GM12878 (cell line): ENCODE results near the gene GET3. TPM values are rescaled to one million over a fixed set of nuclear protein-coding genes. Genes with fewer than 3 reads are reported as not detected.

ENCODE experiments used
- DPF2 ChIP-seq: fragments of 450-650 bp; IDR thresholded peaks from 2 replicates; pipeline ENCODE4 v1.6.1; 2017; ENCODE audit warnings: mild to moderate bottlenecking
- FOS ChIP-seq: IDR thresholded peaks from 3 replicates; pipeline ENCODE4 v1.6.1; 2011; ENCODE audit warnings: borderline replicate concordance; ENCODE audit not compliant: insufficient read length; ENCODE audit errors: extremely low read depth
- RELB ChIP-seq: fragments of 450-650 bp; IDR thresholded peaks from 2 replicates; pipeline ENCODE4 v1.6.1; 2017; ENCODE audit warnings: low read depth, mild to moderate bottlenecking, moderate library complexity
- SRF ChIP-seq, 2 experiments: IDR thresholded peaks; 2 replicates each; pipeline ENCODE4 v1.6.1; 2011; ENCODE audit warnings: low read depth in 2 of 2, low read length in 2 of 2, mild to moderate bottlenecking in 1 of 2, moderate library complexity in 1 of 2
- SUPT20H ChIP-seq: IDR thresholded peaks from 2 replicates; pipeline ENCODE4 v1.6.1; 2011; ENCODE audit warnings: low read depth, mild to moderate bottlenecking, low read length, moderate library complexity, borderline replicate concordance; ENCODE audit not compliant: control insufficient read depth
- YBX1 ChIP-seq: fragments of 450-650 bp; IDR thresholded peaks from 2 replicates; pipeline ENCODE4 v1.6.1; 2016; ENCODE audit warnings: antibody characterized with exemption
- ZNF217 ChIP-seq: fragments of 450-650 bp; IDR thresholded peaks from 2 replicates; pipeline ENCODE4 v1.6.1; 2017; ENCODE audit warnings: antibody characterized with exemption, mild to moderate bottlenecking
- ZNF687 ChIP-seq: fragments of 450-650 bp; IDR thresholded peaks from 2 replicates; pipeline ENCODE4 v1.6.1; 2017; ENCODE audit warnings: mild to moderate bottlenecking, moderate library complexity
- polyA plus RNA-seq, 11 experiments: library from polyadenylated mRNA; depleted of rRNA in 4 of 11; unstranded in 6 of 11; stranded (reverse) in 5 of 11; fragments of >200 nt; fragmentation: Nextera tagmentation in 4 of 11; fragmentation: Illumina TruSeq in 1 of 11; extraction: Ambion mirVana in 4 of 11; extraction: Trizol in 1 of 11; gene quantifications; 1 replicate in 1 of 11; 2 replicates in 10 of 11; pipeline versions ENCODE4 v1.2.1 to v1.2.3, GENCODE V29; 2011 to 2016; ENCODE audit warnings: inconsistent platforms in 2 of 11, missing spikeins in 2 of 11, low read depth in 1 of 11
- total RNA-seq, 4 experiments: library from RNA; depleted of rRNA in 3 of 4; stranded (reverse); fragments of >200 nt in 3 of 4; fragmentation: Illumina TruSeq in 1 of 4; extraction: Trizol in 1 of 4; gene quantifications; 2 replicates each; pipeline versions ENCODE4 v1.2.1 to v1.2.3, GENCODE V29; 2013 to 2021
- TF ChIP-seq, protein P1 (sequence below): fragments of 450-650 bp; IDR thresholded peaks from 2 replicates; pipeline ENCODE4 v1.6.1; 2016; ENCODE audit warnings: mild to moderate bottlenecking
- TF ChIP-seq, protein P2 (sequence below): IDR thresholded peaks from 2 replicates; pipeline ENCODE4 v1.6.1; 2012; ENCODE audit warnings: mild to moderate bottlenecking, low read depth, low read length
- TF ChIP-seq, protein P3 (sequence below): fragments of 150-350 bp; IDR thresholded peaks from 2 replicates; pipeline ENCODE4 v1.6.1; 2016; ENCODE audit warnings: low read depth, low read length

The GET3 gene
- total and polyA plus RNA-seq, 10 of the 15 experiments (the other 5 are each of a cell fraction or from before 2014, with no cell fraction given): 14.5 to 144 (median 97.2) TPM

DNA sequence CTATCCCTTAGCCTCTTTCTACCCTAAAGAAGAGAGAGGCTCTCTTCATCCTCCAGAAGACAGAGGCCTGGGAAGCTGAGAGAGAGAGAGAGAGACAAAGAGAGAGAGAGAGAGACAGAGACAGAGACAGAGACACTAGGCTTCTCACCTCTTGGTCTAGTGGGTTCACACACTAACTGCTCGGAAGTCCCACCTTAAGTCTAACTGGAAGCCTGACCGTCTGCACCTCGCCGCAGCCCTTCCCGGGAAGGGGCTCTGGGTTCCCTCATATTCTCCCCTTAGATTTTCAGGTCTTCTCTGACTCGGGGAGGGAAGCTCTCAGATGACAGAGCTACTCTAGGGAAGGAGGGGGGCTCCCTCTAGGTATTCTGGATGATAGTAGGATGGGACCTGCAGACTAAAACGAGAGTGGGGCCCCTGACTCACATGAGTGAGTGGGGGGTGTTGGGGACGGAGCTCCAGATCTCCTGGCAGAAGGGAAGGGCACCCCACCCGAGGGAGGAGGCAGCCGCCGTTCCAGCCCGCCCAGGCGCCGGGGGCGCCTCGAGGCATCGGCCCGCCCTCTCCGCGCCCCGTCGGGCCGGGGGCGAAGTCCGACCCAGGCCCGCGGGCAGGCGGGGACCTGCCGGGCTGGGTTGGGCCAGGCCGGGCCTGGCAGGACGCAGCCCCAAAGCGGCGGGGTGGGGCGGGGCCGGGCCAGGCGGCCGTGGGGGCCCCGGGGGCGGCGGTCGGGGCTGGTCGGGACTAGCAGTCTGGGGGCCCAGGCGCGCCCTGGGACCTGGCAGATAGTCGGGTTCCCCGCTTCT, 52.0 kb downstream of the GET3 start (continued):
- peak; percentile 28; the same call in 1 of the 2 replicates for TF ChIP-seq ZNF687
- no peak for TF ChIP-seq FOS
- TF ChIP-seq RELB: peak; percentile 4; the same call in 1 of the 2 replicates
- TF ChIP-seq SRF (IDR thresholded peaks at IDR 0.05; ENCODE audit: low read depth in 2 of 2, low read length in 2 of 2): no peak
- TF ChIP-seq, protein P1, sequence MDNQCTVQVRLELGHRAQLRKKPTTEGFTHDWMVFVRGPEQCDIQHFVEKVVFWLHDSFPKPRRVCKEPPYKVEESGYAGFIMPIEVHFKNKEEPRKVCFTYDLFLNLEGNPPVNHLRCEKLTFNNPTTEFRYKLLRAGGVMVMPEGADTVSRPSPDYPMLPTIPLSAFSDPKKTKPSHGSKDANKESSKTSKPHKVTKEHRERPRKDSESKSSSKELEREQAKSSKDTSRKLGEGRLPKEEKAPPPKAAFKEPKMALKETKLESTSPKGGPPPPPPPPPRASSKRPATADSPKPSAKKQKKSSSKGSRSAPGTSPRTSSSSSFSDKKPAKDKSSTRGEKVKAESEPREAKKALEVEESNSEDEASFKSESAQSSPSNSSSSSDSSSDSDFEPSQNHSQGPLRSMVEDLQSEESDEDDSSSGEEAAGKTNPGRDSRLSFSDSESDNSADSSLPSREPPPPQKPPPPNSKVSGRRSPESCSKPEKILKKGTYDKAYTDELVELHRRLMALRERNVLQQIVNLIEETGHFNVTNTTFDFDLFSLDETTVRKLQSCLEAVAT: peak; percentile 96
- TF ChIP-seq DPF2: peak; percentile 15
- TF ChIP-seq, protein P2, sequence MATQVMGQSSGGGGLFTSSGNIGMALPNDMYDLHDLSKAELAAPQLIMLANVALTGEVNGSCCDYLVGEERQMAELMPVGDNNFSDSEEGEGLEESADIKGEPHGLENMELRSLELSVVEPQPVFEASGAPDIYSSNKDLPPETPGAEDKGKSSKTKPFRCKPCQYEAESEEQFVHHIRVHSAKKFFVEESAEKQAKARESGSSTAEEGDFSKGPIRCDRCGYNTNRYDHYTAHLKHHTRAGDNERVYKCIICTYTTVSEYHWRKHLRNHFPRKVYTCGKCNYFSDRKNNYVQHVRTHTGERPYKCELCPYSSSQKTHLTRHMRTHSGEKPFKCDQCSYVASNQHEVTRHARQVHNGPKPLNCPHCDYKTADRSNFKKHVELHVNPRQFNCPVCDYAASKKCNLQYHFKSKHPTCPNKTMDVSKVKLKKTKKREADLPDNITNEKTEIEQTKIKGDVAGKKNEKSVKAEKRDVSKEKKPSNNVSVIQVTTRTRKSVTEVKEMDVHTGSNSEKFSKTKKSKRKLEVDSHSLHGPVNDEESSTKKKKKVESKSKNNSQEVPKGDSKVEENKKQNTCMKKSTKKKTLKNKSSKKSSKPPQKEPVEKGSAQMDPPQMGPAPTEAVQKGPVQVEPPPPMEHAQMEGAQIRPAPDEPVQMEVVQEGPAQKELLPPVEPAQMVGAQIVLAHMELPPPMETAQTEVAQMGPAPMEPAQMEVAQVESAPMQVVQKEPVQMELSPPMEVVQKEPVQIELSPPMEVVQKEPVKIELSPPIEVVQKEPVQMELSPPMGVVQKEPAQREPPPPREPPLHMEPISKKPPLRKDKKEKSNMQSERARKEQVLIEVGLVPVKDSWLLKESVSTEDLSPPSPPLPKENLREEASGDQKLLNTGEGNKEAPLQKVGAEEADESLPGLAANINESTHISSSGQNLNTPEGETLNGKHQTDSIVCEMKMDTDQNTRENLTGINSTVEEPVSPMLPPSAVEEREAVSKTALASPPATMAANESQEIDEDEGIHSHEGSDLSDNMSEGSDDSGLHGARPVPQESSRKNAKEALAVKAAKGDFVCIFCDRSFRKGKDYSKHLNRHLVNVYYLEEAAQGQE: no peak
- TF ChIP-seq SUPT20H: no peak
- TF ChIP-seq YBX1: no peak
- peak; percentile 71; the same call in 1 of the 2 replicates for TF ChIP-seq ZNF217
- TF ChIP-seq, protein P3, sequence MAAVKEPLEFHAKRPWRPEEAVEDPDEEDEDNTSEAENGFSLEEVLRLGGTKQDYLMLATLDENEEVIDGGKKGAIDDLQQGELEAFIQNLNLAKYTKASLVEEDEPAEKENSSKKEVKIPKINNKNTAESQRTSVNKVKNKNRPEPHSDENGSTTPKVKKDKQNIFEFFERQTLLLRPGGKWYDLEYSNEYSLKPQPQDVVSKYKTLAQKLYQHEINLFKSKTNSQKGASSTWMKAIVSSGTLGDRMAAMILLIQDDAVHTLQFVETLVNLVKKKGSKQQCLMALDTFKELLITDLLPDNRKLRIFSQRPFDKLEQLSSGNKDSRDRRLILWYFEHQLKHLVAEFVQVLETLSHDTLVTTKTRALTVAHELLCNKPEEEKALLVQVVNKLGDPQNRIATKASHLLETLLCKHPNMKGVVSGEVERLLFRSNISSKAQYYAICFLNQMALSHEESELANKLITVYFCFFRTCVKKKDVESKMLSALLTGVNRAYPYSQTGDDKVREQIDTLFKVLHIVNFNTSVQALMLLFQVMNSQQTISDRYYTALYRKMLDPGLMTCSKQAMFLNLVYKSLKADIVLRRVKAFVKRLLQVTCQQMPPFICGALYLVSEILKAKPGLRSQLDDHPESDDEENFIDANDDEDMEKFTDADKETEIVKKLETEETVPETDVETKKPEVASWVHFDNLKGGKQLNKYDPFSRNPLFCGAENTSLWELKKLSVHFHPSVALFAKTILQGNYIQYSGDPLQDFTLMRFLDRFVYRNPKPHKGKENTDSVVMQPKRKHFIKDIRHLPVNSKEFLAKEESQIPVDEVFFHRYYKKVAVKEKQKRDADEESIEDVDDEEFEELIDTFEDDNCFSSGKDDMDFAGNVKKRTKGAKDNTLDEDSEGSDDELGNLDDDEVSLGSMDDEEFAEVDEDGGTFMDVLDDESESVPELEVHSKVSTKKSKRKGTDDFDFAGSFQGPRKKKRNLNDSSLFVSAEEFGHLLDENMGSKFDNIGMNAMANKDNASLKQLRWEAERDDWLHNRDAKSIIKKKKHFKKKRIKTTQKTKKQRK: no peak
